Choroid plexus epithelial cell (primary cell): ENCODE measurements around the gene ARSA.

Experiments used
- DNase-seq: peaks from one replicate; pipeline ENCODE4 v3.0.0-alpha.2; 2010; ENCODE audit warnings: low read depth
- H3K4me3 ChIP-seq: 2 replicates; pipeline ENCODE4 v1.5.1; 2011; ENCODE audit warnings: low read depth, mild to moderate bottlenecking, control low read depth, low read length, moderate library complexity
- TF ChIP-seq, protein P1 (sequence below): conservative IDR thresholded peaks from 2 replicates; pipeline ENCODE4 v1.5.1; 2011; ENCODE audit warnings: low read depth, mild to moderate bottlenecking, control low read depth, inconsistent platforms, low read length, moderate library complexity

ARSA gene

DNA sequence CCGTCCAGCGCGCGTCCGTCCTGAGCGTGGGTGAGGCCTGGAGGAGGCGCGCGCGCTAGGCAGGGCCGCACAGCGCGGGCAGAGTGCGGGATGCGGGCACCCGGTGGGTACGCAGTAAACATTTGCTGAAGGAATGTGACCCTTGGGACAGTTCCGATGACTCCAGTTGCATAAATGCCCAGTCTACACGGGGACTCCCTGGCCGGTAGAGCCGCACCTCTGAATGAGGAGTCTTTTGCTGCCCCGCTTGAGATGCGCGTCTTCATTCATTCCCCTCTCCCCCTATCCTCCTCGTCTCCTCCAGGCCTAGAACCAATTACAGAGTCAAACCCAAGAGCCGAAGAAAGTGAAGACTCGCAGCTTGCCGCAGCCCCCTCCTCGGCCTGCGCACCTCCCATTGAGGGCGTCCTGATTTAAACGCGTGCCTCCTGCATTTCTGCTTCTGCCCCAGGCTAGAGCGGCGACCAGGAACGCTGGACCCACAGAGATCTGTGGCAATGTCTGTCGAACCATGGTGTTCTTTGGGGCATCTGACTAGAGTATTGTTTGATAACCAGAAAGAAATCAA, 44.6 kb downstream of the ARSA start:
- DNase-seq: no peak
- TF ChIP-seq, protein P1, sequence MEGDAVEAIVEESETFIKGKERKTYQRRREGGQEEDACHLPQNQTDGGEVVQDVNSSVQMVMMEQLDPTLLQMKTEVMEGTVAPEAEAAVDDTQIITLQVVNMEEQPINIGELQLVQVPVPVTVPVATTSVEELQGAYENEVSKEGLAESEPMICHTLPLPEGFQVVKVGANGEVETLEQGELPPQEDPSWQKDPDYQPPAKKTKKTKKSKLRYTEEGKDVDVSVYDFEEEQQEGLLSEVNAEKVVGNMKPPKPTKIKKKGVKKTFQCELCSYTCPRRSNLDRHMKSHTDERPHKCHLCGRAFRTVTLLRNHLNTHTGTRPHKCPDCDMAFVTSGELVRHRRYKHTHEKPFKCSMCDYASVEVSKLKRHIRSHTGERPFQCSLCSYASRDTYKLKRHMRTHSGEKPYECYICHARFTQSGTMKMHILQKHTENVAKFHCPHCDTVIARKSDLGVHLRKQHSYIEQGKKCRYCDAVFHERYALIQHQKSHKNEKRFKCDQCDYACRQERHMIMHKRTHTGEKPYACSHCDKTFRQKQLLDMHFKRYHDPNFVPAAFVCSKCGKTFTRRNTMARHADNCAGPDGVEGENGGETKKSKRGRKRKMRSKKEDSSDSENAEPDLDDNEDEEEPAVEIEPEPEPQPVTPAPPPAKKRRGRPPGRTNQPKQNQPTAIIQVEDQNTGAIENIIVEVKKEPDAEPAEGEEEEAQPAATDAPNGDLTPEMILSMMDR: no peak
- peak overlapping the region; percentile 66 for H3K4me3 ChIP-seq

DNA sequence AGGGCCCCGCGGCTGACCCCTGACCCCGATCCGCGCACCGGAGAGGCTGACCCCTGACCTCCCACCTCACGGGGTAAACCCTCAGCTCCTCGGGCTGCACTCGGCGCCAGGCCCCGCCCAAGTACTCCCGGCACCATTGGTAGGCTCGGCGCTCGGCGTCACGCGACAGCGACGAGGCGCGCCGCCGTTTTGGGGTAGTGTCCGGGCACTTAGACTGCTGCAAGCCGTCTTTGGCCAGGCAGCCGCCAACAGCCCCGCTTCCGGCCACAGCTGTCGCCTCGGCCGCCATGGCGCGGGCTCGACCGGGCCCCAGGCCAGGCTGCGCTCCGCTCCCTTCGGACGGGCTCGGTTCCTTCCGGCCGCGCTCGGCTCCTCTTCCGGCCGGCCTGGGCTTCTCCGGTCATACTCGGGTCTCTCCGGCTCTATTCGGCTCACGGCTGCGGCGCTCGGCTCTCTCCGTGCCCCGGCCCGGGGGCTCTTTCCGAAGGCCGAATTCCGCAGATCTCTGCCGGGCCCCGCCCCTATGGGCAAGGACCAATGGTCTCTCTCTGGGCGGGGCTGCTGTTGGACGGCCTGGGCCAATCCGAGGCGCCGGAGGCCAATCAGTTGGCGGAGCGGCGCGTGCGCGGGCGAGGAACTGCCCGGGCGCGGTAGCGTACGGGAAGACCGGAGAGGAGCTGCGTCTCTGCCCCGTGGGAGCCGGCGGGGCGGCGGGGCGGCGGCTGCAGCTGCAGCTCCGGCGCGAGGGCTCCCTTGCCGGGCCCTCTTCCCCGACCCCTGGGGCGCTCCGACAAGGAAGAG, 45.3 kb downstream of the ARSA start, which contains the start of gene CHKB:
TSS of gene CHKB (minus strand) at position 357 of the 801 bp plus-strand sequence. CDS start at position 289, 68 bp downstream.
- TF ChIP-seq, protein P1: no peak
- H3K4me3 ChIP-seq: peak within 1 kb of the TSS; percentile 88
- DNase-seq: peak; percentile 98

DNA sequence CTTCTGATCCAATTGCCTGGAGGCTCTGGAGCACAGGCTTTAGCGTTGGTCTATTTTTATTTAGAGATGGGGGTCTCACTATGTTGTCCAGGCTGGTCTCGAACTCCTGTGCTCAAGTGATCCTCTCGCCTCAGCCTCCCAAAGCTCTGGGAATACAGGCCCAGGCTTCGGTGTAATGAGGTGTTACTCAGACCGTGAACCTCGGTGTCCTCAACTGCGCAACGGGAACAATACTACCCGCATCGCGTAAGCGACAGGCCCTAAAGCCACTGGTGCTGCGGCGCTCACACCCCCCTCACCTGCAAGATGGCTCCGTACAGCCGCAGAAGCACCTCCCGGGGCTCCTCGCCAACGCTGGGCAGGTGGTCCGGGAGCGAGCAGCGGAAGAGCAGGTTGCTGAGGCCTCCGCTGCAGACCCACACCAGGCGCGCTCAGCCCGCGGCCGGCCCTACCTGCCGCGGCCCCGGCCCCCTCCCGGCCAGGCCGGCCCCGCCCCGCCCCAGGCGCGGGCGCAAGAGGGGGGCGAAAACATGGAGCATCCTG, 45.9 kb downstream of the ARSA start:
- DNase-seq: peak; percentile 15
- TF ChIP-seq, protein P1: no peak
- H3K4me3 ChIP-seq: peak overlapping the region; percentile 88

DNA sequence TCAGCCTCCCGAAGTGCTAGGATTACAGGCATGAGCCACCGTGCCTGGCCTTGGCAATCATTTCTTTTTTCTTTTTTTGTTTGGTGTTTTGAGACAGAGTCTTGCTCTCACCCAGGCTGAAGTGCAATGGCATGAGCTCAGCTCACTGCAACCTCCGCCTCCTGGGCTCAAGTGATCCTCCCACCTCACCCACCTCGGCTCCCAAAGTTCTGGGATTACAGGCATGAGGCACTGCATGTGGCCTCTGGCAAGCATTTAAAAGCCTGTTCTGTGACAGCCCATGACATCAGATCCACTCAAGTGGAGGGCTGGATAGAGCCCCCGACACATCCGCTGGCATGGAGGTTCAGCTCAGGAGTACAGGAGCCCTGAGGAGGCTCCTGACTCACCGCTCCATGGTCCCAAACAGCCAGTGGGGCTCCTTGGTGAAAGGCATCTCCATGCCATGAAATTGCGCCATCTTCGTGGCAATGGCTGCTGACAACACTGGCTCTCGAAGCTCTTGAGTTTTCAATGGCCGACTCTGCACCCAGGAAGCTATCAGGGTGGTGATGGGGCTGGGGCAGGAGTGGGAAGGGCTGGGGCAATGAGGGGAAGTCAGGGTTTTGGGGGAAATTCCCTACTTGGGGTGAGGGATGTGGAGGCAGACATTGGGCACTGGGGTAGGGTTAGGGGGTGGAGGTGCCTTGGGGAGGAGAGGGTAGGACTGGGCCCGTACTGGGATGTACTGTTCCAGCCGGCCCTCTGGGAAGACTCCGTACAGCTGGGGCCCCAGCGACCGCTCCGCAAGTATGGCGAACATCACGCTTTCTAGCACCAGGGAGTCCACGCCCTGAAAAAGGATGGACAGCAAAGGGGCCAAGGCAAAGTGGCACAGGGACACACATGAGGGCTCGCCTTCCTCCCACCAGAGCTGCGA, 46.7 kb downstream of the ARSA start:
- TF ChIP-seq, protein P1: no peak
- no peak for DNase-seq
- H3K4me3 ChIP-seq: peak overlapping the region; percentile 88

DNA sequence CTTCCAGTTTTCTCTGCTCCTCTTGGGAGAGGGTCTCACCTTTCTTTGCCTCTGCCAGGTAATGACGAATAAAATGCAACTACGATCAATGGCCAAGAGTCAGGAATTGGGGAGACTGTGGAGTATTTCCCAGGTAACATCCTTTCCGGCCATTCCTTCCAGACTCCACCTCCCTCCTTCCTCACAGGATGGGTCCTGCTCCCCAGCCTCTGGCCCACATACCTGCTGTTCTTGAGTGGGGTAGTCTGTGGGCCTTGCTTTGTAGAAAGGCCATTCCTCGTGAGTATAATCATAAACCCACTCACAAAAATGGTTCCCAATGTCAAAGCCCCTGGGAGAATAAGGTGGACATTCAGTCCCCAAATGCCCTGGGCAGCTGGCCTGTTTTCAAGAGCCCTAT, 48.2 kb downstream of the ARSA start:
- no peak overlapping the region for H3K4me3 ChIP-seq
- no peak for DNase-seq
- TF ChIP-seq, protein P1: no peak

DNA sequence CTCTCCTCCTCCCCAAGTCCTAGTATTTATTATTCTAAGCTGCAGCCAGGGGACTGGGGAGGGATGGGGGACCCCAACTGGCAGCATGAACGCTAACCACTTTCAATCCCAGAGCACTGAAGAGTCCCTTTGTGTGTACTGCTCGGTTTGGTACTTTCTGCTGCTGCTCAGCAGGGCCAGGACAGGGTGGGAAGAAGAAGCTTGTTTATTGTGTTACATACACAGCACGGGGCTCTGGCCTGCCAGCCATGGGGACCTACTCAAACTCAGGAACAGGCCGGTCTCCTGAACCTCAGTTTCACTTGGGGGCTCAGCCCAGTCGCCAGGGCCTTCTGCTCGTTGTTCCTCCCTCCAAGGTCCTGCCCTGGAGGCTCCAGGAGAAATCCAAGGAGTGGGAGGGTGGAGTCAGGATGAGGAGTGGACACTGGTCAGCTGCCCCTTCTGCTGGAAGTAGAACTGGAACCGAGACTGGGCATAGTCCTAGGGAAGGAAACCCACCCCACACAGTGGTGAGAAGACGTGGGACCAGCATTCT, 49.1 kb downstream of the ARSA start:
- no peak for DNase-seq
- TF ChIP-seq, protein P1: no peak
- no peak overlapping the region for H3K4me3 ChIP-seq
